Caki2 (cell line): ENCODE measurements around the gene SYNDIG1. TPM values are rescaled to one million over a fixed set of nuclear protein-coding genes. Genes with fewer than 3 reads are reported as not detected.

Experiments used
- DNase-seq: peaks from one replicate; pipeline ENCODE4 v3.0.0-alpha.2; 2015; ENCODE audit warnings: low read depth
- in situ Hi-C: cut with HindIII; loops from 2 replicates; pipeline ENCODE4 v1.10.0; 2016; ENCODE audit warnings: low sequenced_read_pairs, low pct_unique_long_range_greater_than_20kb, mixed read lengths
- total RNA-seq: library from RNA; depleted of rRNA; stranded (reverse); fragments of >200 nt; shearing (Covaris generic); gene quantifications from 2 replicates; pipeline ENCODE4 v1.2.3, GENCODE V29; 2014; ENCODE audit warnings: low replicate concordance

Gene SYNDIG1
- total RNA-seq, 1 experiment from 2014 or later, result 0.44 TPM

DNA sequence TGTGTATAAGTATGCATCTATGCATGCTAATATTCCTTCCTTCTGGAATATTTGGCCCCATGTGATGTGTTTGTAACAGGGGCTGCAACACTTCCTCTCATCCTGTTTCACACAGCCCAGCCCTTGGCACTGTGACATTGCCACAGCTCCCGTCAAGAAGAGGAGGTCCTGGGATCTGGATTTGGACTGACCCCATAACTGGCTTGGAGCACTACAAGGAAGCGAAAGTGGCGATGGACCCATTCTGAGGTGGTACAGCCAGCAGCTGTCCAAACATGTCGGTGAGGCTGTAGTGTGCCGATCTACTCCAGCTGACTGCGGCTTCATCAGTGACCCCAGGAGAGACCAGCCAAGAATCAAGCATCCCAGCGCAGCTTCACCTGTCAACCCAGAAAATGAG, 18.2 kb downstream of the SYNDIG1 start:
- no peak for DNase-seq
- in situ Hi-C loops, result no loop called here

GRCh38 chr20:24488064-24488799, 18.8 kb downstream of the SYNDIG1 start:
- in situ Hi-C loops, result no loop called here
- no peak for DNase-seq

DNA sequence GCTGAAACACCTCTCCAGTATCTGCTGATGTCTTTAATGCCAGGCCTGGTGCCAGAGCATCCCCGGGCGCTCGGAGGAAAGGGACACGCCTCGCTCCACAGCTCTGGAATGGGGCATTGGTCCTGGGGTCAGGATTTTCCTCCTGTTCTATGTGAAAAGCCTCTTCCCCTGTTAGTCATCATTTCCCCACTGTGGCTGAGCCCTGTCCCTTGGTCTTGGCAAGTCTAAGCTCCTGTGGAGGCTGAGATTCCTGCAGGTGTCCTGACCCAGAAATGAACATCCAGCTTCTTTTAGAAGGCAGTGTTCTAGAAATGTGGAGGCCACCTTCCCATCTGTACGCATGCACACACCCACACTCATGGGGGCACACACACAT, 19.4 kb downstream of the SYNDIG1 start:
- no peak for DNase-seq
- in situ Hi-C loops, result no loop called here

- DNase-seq, result no peak
- in situ Hi-C loops, result no loop called here
These were observed 19.8 kb downstream of the SYNDIG1 start for GRCh38 chr20:24489193-24489592.

- in situ Hi-C loops, result no loop called here
- no peak for DNase-seq
These were observed 20.3 kb downstream of the SYNDIG1 start for GRCh38 chr20:24489631-24490260.

DNA sequence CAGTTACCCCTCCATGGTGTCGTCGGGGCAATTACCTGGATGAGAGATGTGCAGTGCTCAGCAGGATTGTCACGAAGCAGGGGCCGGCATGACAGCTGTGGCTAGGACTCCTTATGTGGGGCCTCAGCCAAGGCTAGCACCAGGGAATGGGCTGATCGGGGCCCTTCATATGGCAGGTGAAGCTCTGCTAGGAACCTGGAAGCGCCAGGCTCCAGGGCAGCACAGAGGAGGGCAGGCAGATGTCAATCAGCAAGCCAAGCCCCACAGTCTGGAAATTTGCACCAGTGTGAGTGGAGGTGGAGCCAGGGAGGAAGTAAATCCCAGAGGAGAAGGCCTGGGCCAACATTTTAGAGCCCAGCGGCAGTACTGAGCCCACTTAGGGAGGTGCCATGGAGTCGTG, 21.2 kb downstream of the SYNDIG1 start:
- in situ Hi-C loops, result no loop called here
- no peak for DNase-seq

GRCh38 chr20:24491041-24491756, 21.8 kb downstream of the SYNDIG1 start:
- no peak for DNase-seq
- in situ Hi-C loops, result no loop called here

DNA sequence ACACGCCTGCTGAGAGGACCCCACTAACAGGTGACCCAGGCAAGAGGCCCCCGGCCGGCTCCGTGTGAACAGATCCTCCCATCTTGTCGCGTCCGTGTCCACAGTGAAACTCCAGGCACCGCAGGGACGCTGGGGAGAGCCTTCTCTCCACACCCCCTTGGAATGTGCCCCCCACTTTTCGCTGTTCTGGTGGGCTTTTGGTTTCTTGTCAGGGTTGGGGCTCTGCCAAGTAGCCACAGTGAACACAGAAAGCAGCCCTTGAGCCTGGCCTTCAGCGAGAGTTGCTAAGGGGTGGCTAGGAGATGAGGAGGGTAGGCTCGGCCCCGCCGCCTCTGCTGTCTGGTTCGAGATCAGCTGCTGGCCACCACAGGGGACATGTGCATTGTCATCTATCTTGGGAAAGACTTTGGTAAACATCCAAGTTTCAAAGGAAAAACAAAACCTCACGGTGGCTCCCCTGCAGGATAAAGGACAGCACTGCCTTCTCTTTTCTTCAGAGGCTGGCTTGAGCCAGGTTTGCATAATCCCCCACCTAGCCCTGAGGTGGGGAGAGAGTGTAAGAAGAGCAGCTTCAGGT, 22.7 kb downstream of the SYNDIG1 start:
- in situ Hi-C loops, result no loop called here
- DNase-seq, result no peak

DNA sequence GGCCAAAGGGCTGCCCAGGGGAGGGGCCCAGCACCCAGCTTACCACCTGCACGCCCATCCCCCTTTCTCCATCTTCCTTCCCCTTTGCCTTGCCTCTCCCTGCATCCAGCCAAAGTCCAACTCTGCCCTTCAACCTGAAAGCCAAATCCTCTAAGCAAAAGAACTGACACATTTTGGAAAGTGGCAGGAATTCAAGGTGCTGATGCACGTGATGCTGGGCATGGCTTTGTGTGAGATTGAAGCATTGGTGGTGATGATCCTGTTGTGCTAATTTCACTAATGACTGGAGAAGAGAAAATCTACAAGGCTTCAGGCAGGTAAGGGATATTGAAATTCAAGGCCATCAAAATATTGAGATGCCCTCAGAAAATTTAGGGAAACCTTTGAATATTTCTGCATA, 23.3 kb downstream of the SYNDIG1 start:
- in situ Hi-C loops, result no loop called here
- DNase-seq, result no peak

GRCh38 chr20:24493181-24493580, 23.8 kb downstream of the SYNDIG1 start:
- in situ Hi-C loops, result no loop called here
- DNase-seq, result no peak

DNA sequence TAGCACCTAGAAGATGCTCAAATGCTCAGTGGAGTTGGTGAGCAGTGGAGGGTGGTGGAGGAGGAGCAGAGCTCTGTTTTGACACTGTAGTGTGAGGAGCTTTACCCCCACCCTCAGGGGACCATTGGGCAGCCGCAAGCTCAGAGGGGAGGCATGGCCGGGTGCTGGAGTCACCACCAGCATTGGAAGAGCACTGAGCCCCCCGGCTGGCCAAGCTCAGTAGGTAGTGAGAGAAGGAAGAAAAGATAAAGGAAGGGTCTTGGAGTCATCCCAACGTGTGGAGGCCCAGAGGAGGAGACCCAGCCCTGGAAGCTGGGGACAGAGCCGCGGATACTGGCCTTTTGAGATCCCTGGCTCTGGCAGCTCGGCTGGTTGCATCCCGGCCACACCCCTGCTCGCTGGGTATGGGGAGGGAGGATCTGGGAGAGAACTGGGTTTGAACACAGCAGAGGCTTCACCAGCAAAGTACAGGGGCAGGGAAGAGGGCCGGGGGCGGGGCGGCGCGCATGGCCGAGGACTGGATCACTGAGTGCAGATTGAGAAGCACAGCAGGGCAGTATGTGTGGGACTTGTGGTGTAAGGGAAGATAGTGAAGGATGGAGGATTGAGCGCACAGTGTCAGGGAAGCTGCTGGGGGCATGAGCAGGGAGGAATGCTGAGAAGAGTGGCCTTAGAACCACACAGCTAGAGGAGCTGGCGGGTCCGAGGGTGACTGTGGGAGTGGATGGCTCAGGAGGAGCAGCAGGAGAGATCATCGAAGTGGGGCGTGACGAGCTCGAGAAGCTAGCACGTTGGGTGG, 24.4 kb downstream of the SYNDIG1 start:
- in situ Hi-C loops, result no loop called here
- no peak for DNase-seq

DNA sequence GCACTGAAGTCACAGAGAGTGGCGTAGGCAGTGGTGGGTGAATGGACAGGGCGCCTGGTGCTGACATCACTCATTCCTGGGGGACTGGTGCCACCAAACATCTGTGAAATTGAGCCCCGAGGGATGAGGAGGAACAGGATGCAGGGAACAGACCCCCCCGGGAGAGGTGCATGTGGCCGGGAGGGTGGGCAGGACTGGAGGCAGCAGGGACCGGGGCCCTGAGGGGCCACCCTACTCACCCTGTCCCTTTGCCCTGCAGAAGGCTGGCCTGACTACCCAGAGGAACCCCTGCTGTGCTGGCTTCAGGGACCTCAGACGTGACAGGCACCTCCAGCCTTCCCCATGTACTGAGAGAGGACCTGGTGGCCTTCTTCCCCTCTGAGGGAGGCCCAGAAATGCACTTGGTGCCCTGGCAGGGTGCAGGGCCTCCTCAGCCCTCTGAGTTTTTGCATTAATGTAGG, 25.1 kb downstream of the SYNDIG1 start:
- in situ Hi-C loops, result no loop called here
- no peak for DNase-seq

DNA sequence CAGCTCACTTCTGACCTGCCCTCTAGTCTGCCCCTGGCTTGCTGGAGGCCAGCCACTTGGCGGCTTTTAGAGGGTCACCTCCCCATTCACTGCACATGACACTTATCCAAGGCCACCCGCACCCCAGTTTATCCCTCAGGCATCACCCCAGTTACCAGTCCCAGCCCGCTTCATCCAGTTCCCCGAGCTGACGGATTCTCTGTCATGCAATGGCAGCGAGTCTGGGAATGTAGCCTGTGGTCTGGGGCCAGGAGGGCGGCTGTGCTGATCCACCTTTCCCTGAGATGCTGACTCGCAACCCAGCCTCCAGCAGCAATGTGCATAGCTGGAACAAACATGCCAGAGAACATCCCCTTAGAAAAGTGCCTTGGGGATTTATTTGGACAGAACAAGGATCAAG, 25.8 kb downstream of the SYNDIG1 start:
- in situ Hi-C loops, result no loop called here
- DNase-seq, result no peak

DNA sequence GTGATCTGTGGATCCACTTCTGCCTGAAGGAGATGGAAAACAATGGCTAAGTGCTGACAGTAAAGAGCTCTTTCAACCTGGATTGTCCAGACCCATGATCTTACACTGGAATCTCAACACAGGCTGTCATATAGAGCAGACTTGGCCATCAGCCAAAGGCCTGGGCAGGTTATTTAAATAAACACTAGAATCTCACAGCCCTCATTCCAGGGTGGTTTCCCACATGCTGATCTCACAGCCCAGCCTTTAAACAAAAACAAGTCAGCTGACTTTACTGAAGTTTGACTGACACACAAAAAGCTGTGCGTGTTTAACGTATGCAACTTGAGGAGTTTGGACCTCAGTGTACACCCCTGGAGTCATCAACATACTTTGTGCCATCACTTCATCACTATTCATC, 28.4 kb downstream of the SYNDIG1 start:
- in situ Hi-C loops, result no loop called here
- peak; percentile 48 for DNase-seq

- in situ Hi-C loops, result no loop called here
- DNase-seq, result no peak
These were observed 29.2 kb downstream of the SYNDIG1 start for GRCh38 chr20:24498641-24499040.

GRCh38 chr20:24499472-24499871, 30.0 kb downstream of the SYNDIG1 start:
- no peak for DNase-seq
- in situ Hi-C loops, result no loop called here

- in situ Hi-C loops, result no loop called here
- no peak for DNase-seq
These were observed 32.5 kb downstream of the SYNDIG1 start for GRCh38 chr20:24501764-24502556.

GRCh38 chr20:24502661-24503060, 33.2 kb downstream of the SYNDIG1 start:
- DNase-seq, result no peak
- in situ Hi-C loops, result no loop called here
